Prostate gland (tissue), 2 donors: ENCODE results near the gene SEMA4G. TPM values are rescaled to one million over a fixed set of nuclear protein-coding genes. Genes with fewer than 3 reads are reported as not detected.

ENCODE experiments used
- DNase-seq: peaks from one replicate; pipeline ENCODE4 v3.0.0-alpha.2; 2019; ENCODE audit warnings: low spot score
- H3K27ac ChIP-seq, 2 donors: fragments of 200-600 bp; sonication (generic); 2 replicates each; pipeline ENCODE4 v1.5.1; 2017 to 2019
- H3K27me3 ChIP-seq: fragments of 200-600 bp; sonication (generic); replicated peaks from 2 replicates; pipeline ENCODE4 v1.5.1; 2019; ENCODE audit not compliant: insufficient read depth
- H3K36me3 ChIP-seq, 2 donors: fragments of 200-600 bp; sonication (generic); 1 replicate in 1 of 2; 2 replicates in 1 of 2; pipeline versions ENCODE4 v1.5.1 to v1.8.1; 2017 to 2019
- H3K4me1 ChIP-seq: fragments of 200-600 bp; sonication (generic); replicated peaks from 2 replicates; pipeline ENCODE4 v1.5.1; 2019
- H3K4me3 ChIP-seq, 2 donors: fragments of 200-600 bp; sonication (generic); 2 replicates each; pipeline ENCODE4 v1.5.1; 2017 to 2019
- H3K9me3 ChIP-seq: fragments of 200-600 bp; sonication (generic); 2 replicates; pipeline ENCODE4 v1.5.1; 2017
- POLR2A ChIP-seq: fragments of 450-650 bp; IDR thresholded peaks from one replicate; pipeline ENCODE4 v1.6.1; 2016; ENCODE audit warnings: antibody characterized with exemption, mild to moderate bottlenecking
- POLR2AphosphoS5 ChIP-seq: sonication (generic); formaldehyde crosslinking; IDR thresholded peaks from one replicate; pipeline ENCODE4 v1.6.1; 2017; ENCODE audit warnings: antibody characterized with exemption
- WGBS: methylation state at CpG from one replicate; pipeline ENCODE4 v1.1.5; 2018; 5-methylcytosine and 5-hydroxymethylcytosine counted together
- intact Hi-C: fragments of 100-400 bp; cut with DNase I; formaldehyde crosslinking; loops from one replicate; pipeline ENCODE4 v1.14.2; 2022
- total RNA-seq, 2 donors: library from RNA; depleted of rRNA; stranded (reverse); fragments of >200 nt; gene quantifications; one replicate each; pipeline ENCODE4 v1.1.0, GENCODE V29; 2016
- TF ChIP-seq, protein P1 (sequence below), 4 experiments: fragments of 200-600 bp in 2 of 4; fragments of 450-650 bp in 2 of 4; sonication (generic) in 2 of 4; IDR thresholded peaks; 1 replicate in 3 of 4; 2 replicates in 1 of 4; pipeline ENCODE4 v1.5.1; 2016 to 2019; ENCODE audit warnings: antibody characterized with exemption in 4 of 4, mild to moderate bottlenecking in 2 of 4, moderate library complexity in 2 of 4

Gene SEMA4G
- total RNA-seq, 2 donors from 2014 or later: 24.2 to 31.0 TPM

DNA sequence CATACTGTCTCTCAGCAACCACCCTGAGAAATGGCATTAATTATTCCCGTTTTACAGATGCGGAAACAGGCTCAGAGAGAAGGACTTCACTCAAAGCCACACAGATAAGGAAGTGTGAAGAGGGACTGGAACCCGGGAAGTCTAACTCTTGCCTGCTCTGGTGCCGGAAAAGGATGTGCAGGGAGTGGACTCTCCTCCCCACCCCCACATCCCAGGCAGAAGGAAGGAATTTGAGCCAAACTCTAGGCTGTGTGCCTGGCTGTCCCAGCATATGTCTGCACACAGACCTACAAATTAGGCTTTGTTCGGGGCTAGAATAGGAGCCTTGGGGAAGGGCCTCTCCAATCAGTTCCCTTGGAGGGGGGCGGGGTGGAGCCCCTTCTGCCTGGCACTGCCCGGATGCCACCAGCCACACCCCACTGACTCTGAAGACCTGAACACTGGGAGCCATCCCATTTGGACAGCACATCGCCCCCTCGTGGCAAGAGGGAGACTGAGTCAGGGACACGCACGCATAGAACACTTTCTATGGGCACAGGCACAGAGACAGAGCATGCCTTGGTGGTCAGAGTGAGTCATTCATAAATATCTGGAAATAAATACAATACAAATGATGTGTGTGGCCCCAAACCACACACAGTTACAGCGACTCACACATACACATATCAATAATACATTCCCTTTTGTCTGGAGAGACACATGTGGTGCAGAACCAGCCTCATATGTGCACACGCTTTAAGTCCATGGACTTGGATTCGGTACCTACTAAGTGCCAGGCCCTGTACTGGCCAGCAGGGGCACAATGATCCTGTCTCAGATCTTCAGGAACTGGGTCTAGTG lies 43.4 kb downstream of the SEMA4G start:
- no peak overlapping the region for H3K4me3 ChIP-seq
- no peaks in the 10 kb centered on the region for H3K4me1 ChIP-seq
- intact Hi-C loops: loop anchor here (1.0 to 10.0 kb wide), 2 partner anchors 15 to 448 kb away; no protein-coding TSS in a partner anchor
- no peaks in the 10 kb centered on the region for H3K36me3 ChIP-seq
- no peaks in the 10 kb centered on the region for H3K27me3 ChIP-seq
- H3K27ac ChIP-seq: peak overlapping the region in 1 of 2 donors; percentile 12
- peak; percentile 84 for DNase-seq
- 24% methylated on average over 14 of the region's 14 CpGs for WGBS
- no peaks in the 10 kb centered on the region for H3K9me3 ChIP-seq
- TF ChIP-seq, protein P1, sequence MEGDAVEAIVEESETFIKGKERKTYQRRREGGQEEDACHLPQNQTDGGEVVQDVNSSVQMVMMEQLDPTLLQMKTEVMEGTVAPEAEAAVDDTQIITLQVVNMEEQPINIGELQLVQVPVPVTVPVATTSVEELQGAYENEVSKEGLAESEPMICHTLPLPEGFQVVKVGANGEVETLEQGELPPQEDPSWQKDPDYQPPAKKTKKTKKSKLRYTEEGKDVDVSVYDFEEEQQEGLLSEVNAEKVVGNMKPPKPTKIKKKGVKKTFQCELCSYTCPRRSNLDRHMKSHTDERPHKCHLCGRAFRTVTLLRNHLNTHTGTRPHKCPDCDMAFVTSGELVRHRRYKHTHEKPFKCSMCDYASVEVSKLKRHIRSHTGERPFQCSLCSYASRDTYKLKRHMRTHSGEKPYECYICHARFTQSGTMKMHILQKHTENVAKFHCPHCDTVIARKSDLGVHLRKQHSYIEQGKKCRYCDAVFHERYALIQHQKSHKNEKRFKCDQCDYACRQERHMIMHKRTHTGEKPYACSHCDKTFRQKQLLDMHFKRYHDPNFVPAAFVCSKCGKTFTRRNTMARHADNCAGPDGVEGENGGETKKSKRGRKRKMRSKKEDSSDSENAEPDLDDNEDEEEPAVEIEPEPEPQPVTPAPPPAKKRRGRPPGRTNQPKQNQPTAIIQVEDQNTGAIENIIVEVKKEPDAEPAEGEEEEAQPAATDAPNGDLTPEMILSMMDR (IDR thresholded peaks at IDR 0.05): peak; percentile 69 to 96 (median 84)
- TF ChIP-seq POLR2A: no peak
- TF ChIP-seq POLR2AphosphoS5: peak; percentile 71

DNA sequence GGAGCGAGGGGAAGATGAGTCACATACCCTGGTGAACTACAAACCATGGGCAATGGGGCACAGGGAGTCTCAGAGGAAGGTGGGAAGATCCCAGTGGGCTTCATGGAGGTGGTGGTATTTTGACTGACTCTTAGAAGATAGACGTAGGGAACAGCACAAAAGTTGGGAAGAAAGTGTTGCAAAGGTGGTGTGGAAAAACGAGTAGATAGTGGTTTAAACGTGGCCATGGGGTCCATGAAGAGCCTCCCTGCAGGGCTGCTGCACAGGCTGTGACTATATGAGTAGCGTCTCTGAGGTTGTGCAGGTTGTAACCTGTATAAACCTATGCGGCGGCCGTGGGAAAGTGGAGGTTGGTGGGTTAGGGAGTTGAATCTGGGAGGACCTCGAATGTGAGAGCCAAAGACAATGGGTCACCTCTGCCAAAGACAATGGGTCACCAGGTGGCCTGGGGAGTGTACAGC lies 44.1 kb downstream of the SEMA4G start:
- DNase-seq: no peak
- H3K36me3 ChIP-seq: no peaks in the 10 kb centered on the region
- H3K27me3 ChIP-seq: no peaks in the 10 kb centered on the region
- no peaks in the 10 kb centered on the region for H3K4me1 ChIP-seq
- no peak overlapping the region for H3K4me3 ChIP-seq
- intact Hi-C loops: loop anchor here (10.0 kb wide), 1 partner anchor 449 kb away; no protein-coding TSS in a partner anchor
- TF ChIP-seq POLR2AphosphoS5: no peak
- TF ChIP-seq, protein P1 (IDR thresholded peaks at IDR 0.05): no peak
- TF ChIP-seq POLR2A: no peak
- no peaks in the 10 kb centered on the region for H3K9me3 ChIP-seq
- 35% methylated on average over 9 of the region's 9 CpGs for WGBS
- peak overlapping the region in 1 of 2 donors; percentile 12 for H3K27ac ChIP-seq

DNA sequence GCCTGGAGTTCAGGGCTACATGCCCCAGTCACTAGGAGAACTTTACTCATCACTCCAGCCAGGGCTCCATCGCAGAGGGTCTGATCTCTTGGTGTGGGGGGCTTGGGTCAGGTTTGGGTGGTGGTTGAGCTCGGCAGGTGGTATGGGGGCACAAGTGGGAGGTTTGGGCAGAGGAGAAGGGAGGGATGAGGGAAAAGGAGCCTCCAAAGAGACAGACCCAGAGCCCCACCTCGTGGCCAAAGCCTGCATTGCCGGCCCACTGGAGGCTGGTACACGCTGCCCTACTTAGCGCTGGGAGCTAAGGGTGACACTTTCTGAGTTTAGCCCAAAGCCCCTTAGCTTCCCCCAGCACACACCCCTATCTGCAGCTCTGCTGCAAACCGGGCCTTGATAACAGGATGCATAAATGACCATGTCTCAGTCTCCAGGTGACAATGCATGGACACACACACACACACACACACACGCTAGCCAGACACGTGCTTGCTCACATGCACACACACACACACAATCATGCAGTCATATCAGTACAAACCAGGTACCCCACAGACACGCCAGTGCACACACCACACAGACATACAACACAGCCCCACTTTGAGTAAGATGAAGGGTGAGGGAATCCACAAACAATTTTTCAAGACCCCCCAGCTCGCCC lies 45.1 kb downstream of the SEMA4G start:
- Histone ChIP-seq H3K4me1 (no peaks in the 10 kb centered on the region), H3K36me3 (no peaks in the 10 kb centered on the region), H3K27me3 (no peaks in the 10 kb centered on the region), H3K9me3 (no peaks in the 10 kb centered on the region), H3K27ac (no peak overlapping the region), H3K4me3 (no peak overlapping the region)
- TF ChIP-seq, protein P1 (IDR thresholded peaks at IDR 0.05): peak; percentile 83 to 94 (median 90)
- TF ChIP-seq POLR2A: no peak
- TF ChIP-seq POLR2AphosphoS5: peak; percentile 10
- 25% methylated on average over 11 of the region's 11 CpGs for WGBS
- intact Hi-C loops: loop anchor here (1.0 to 10.0 kb wide), 2 partner anchors 20 to 450 kb away; no protein-coding TSS in a partner anchor
- DNase-seq: peak; percentile 73

DNA sequence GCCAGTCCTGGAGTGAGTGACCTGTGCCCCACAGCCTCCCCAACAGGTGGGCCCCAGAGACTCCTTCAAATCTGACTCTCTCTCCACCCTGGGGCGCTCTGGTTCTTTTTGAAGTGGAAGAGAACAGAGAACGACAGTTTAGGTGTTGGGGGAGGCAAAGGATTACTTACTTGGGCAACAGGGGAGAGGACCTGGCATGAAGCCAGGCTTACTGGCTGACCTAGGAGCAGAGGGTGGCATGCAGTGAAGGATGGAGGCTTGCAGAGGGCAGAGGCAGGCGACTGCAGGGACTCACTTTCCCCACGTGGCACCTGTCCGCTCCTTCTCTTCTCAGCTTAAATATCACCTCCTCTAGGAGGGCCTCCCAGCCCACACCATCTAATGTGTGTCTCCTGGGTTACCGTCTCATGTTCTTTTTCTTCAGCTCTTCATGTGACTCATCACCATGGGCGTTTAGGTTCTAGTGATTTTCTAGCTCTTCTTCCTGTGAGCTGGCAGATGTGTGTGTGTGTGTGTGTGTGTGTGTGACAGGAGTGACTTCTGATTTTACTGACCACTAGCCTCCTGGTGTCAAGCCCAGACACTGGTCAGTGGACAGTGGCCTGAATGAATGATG lies 45.8 kb downstream of the SEMA4G start:
- intact Hi-C loops: loop anchor here (1.0 to 10.0 kb wide), 2 partner anchors 21 to 450 kb away; no protein-coding TSS in a partner anchor
- Histone ChIP-seq H3K27me3 (no peaks in the 10 kb centered on the region), H3K4me3 (no peak overlapping the region), H3K4me1 (no peaks in the 10 kb centered on the region), H3K36me3 (no peaks in the 10 kb centered on the region), H3K27ac (no peak overlapping the region), H3K9me3 (no peaks in the 10 kb centered on the region)
- TF ChIP-seq POLR2A (no peak), POLR2AphosphoS5 (no peak)
- TF ChIP-seq, protein P1 (IDR thresholded peaks at IDR 0.05): no peak
- 38% methylated on average over 7 of the region's 7 CpGs for WGBS
- no peak for DNase-seq
